OCI-LY3 (cell line): ENCODE measurements around the gene CBFA2T2.

Experiments used
- H2AFZ ChIP-seq: fragments of 200-600, 300-600 bp; shearing (Covaris generic); 2 replicates; pipeline ENCODE4 v1.6.0; 2014; ENCODE audit warnings: antibody characterized with exemption, low read depth, low read length
- H3K27ac ChIP-seq: fragments of 200-600, 300-600 bp; sonication (generic); 2 replicates; pipeline ENCODE4 v1.5.1; 2014; ENCODE audit warnings: mild to moderate bottlenecking, low read length, moderate library complexity, mixed read lengths
- H3K27me3 ChIP-seq: fragments of 200-600, 300-600 bp; sonication (generic); 2 replicates; pipeline ENCODE4 v1.6.1; 2014; ENCODE audit warnings: low read depth, low read length, mixed read lengths
- H3K36me3 ChIP-seq: fragments of 200-600, 300-600 bp; sonication (generic); replicated peaks from 2 replicates; pipeline ENCODE3; 2014; ENCODE audit warnings: low read depth, low read length, mixed read lengths
- H3K4me1 ChIP-seq: fragments of 300-600, 200-600 bp; sonication (generic); 2 replicates; pipeline ENCODE4 v1.6.1; 2014; ENCODE audit warnings: low read length, mixed read lengths
- H3K4me2 ChIP-seq: fragments of 200-600, 300-600 bp; sonication (generic); 2 replicates; pipeline ENCODE4 v1.6.1; 2014; ENCODE audit warnings: low read length, mixed read lengths
- H3K4me3 ChIP-seq: fragments of 300-600, 200-600 bp; sonication (generic); 2 replicates; pipeline ENCODE4 v1.5.1; 2014; ENCODE audit warnings: antibody characterized with exemption, mild to moderate bottlenecking, low read length, moderate library complexity
- H3K79me2 ChIP-seq: fragments of 300-600, 200-600 bp; shearing (Covaris generic); 2 replicates; pipeline ENCODE4 v1.6.1; 2014; ENCODE audit warnings: mild to moderate bottlenecking, low read length, mixed read lengths
- H3K9ac ChIP-seq: fragments of 300-600, 200-600 bp; shearing (Covaris generic); 2 replicates; pipeline ENCODE4 v1.6.0; 2014; ENCODE audit warnings: mild to moderate bottlenecking, low read length, moderate library complexity
- H3K9me3 ChIP-seq: fragments of 200-600, 300-600 bp; shearing (Covaris generic); 2 replicates; pipeline ENCODE4 v1.6.1; 2014; ENCODE audit warnings: low read length, mixed read lengths; ENCODE audit not compliant: insufficient read depth
- H4K20me1 ChIP-seq: fragments of 200-600, 300-600 bp; sonication (generic); 2 replicates; pipeline ENCODE4 v1.6.1; 2016; ENCODE audit warnings: low read length, mixed read lengths; ENCODE audit not compliant: insufficient read depth
- CTCF ChIP-seq: fragments of 200-600, 300-600 bp; sonication (generic); IDR thresholded peaks from 2 replicates; pipeline ENCODE4 v1.5.1; 2014; ENCODE audit warnings: antibody characterized with exemption, low read length, low read depth
- EZH2phosphoT487 ChIP-seq: fragments of 200-600 bp; shearing (Covaris generic); IDR thresholded peaks from 2 replicates; pipeline ENCODE4 v1.6.1; 2018; ENCODE audit warnings: antibody characterized with exemption, mixed run types, low read depth

Gene CBFA2T2

GRCh38 chr20:33669224-33669623 is 179.3 kb downstream of the CBFA2T2 start:
- H3K9ac ChIP-seq: no peak overlapping the region
- H3K79me2 ChIP-seq: no peaks in the 10 kb centered on the region
- peaks cover 31% of the 10 kb centered on the region for H3K4me1 ChIP-seq
- H3K4me2 ChIP-seq: no peak overlapping the region
- H3K27ac ChIP-seq: no peak overlapping the region
- H3K4me3 ChIP-seq: no peak overlapping the region
- no peaks in the 10 kb centered on the region for H4K20me1 ChIP-seq
- H3K36me3 ChIP-seq: peaks cover 6% of the 10 kb centered on the region
- no peaks in the 10 kb centered on the region for H3K27me3 ChIP-seq
- no peaks in the 10 kb centered on the region for H3K9me3 ChIP-seq
- H2AFZ ChIP-seq: no peak overlapping the region
- TF ChIP-seq CTCF (no peak), EZH2phosphoT487 (no peak)

- no peaks in the 10 kb centered on the region for H3K9me3 ChIP-seq
- H3K9ac ChIP-seq: no peak overlapping the region
- H3K27me3 ChIP-seq: no peaks in the 10 kb centered on the region
- H3K4me2 ChIP-seq: no peak overlapping the region
- no peak overlapping the region for H3K27ac ChIP-seq
- H3K4me3 ChIP-seq: no peak overlapping the region
- no peaks in the 10 kb centered on the region for H3K79me2 ChIP-seq
- TF ChIP-seq EZH2phosphoT487: no peak
- TF ChIP-seq CTCF: no peak
- H3K4me1 ChIP-seq: peaks cover 30% of the 10 kb centered on the region
- H2AFZ ChIP-seq: no peak overlapping the region
- H4K20me1 ChIP-seq: peaks cover 4% of the 10 kb centered on the region; the same call in 1 of the 2 replicates
- peaks cover 6% of the 10 kb centered on the region for H3K36me3 ChIP-seq
These were observed 180.2 kb downstream of the CBFA2T2 start for GRCh38 chr20:33669873-33670640.

- H3K36me3 ChIP-seq: peaks cover 9% of the 10 kb centered on the region
- H3K9me3 ChIP-seq: no peaks in the 10 kb centered on the region
- H3K9ac ChIP-seq: no peak overlapping the region
- H3K4me3 ChIP-seq: no peak overlapping the region
- H2AFZ ChIP-seq: no peak overlapping the region
- H4K20me1 ChIP-seq: peaks cover 12% of the 10 kb centered on the region
- no peak overlapping the region for H3K27ac ChIP-seq
- H3K79me2 ChIP-seq: no peaks in the 10 kb centered on the region
- TF ChIP-seq EZH2phosphoT487 (no peak), CTCF (no peak)
- H3K27me3 ChIP-seq: no peaks in the 10 kb centered on the region
- no peak overlapping the region for H3K4me2 ChIP-seq
- peaks cover 34% of the 10 kb centered on the region for H3K4me1 ChIP-seq
These were observed 181.0 kb downstream of the CBFA2T2 start for GRCh38 chr20:33670715-33671499.

GRCh38 chr20:33671573-33672288 is 181.8 kb downstream of the CBFA2T2 start:
- no peaks in the 10 kb centered on the region for H3K9me3 ChIP-seq
- TF ChIP-seq CTCF (no peak), EZH2phosphoT487 (no peak)
- H4K20me1 ChIP-seq: peaks cover 18% of the 10 kb centered on the region
- no peaks in the 10 kb centered on the region for H3K27me3 ChIP-seq
- H3K4me3 ChIP-seq: no peak overlapping the region
- no peak overlapping the region for H3K9ac ChIP-seq
- peaks cover 15% of the 10 kb centered on the region for H3K36me3 ChIP-seq
- no peak overlapping the region for H2AFZ ChIP-seq
- H3K4me1 ChIP-seq: peaks cover 29% of the 10 kb centered on the region
- H3K27ac ChIP-seq: no peak overlapping the region
- H3K79me2 ChIP-seq: no peaks in the 10 kb centered on the region
- no peak overlapping the region for H3K4me2 ChIP-seq
